Effector memory CD4-positive, alpha-beta T cell (primary cell): ENCODE measurements around the gene CDK16.

Experiments
- DNase-seq, 3 donors: peaks; one replicate each; pipeline ENCODE4 v3.0.0-alpha.2; 2020
- H3K27ac ChIP-seq: 2 replicates; pipeline ENCODE4 v1.7.0; 2013; ENCODE audit warnings: mild to moderate bottlenecking, low read length, moderate library complexity; ENCODE audit not compliant: insufficient read depth, poor library complexity, severe bottlenecking
- H3K27me3 ChIP-seq: replicated peaks from 2 replicates; pipeline ENCODE4 v1.7.0; 2013; ENCODE audit warnings: mild to moderate bottlenecking, low read length; ENCODE audit not compliant: insufficient read depth, control insufficient read depth, poor library complexity, severe bottlenecking
- H3K36me3 ChIP-seq: 2 replicates; pipeline ENCODE4 v1.7.0; 2013; ENCODE audit warnings: mild to moderate bottlenecking, low read length, moderate library complexity; ENCODE audit not compliant: control insufficient read depth, insufficient read depth
- H3K4me1 ChIP-seq: 2 replicates; pipeline ENCODE4 v1.7.0; 2013; ENCODE audit warnings: low read length, mild to moderate bottlenecking; ENCODE audit not compliant: control insufficient read depth, insufficient read depth, poor library complexity, severe bottlenecking
- H3K4me3 ChIP-seq: 2 replicates; pipeline ENCODE4 v1.7.0; 2013; ENCODE audit warnings: low read length, low read depth, mild to moderate bottlenecking; ENCODE audit not compliant: insufficient read depth, poor library complexity, severe bottlenecking
- H3K9me3 ChIP-seq: 2 replicates; pipeline ENCODE4 v1.7.0; 2013; ENCODE audit warnings: mild to moderate bottlenecking, low read length, moderate library complexity; ENCODE audit not compliant: control insufficient read depth

CDK16 gene

DNA sequence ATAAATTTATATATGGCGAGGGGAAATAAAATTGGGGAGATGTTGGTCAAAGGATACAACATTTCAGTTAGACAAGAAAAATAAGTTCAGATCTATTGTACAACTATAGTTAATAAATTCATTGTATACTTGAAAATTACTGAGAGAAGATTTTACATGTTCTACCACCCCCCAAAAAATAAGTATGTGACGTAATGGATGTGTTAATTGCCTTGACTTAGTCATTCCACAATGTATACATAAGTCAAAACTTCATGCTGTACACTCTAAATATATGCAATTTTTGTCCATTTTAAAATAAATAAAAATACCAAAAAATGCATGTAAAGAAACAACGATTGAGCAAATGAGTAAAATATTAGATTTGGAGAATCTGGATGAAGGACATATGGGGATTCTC lies 16.1 kb downstream of the CDK16 start:
- peak overlapping the region; percentile 94 for H3K27ac ChIP-seq
- H3K27me3 ChIP-seq = no peaks in the 10 kb centered on the region
- H3K4me1 ChIP-seq = no peaks in the 10 kb centered on the region
- peaks cover 1% of the 10 kb centered on the region for H3K36me3 ChIP-seq
- H3K4me3 ChIP-seq = no peak overlapping the region
- no peaks in the 10 kb centered on the region for H3K9me3 ChIP-seq
- DNase-seq = no peak

DNA sequence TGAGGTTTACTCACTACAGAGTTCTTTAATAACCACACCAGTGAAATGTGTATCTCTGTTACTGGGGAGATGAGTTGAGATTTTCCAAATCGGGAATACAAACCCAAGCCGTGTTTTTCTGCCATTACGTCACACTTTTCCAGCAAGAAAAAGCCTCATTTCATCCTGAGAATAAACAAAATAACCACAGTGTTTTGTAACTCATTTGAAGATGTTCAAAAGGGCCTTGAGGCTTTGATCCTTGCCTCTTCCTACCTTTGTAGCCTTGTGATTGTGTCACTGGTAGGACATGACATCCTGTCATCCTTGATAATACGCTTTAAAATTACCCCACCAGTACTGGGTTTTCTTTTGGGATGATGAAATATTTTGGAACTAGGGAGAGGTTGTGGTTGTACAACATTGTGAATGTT lies 17.2 kb downstream of the CDK16 start:
- Histone ChIP-seq H3K36me3 (peaks cover 12% of the 10 kb centered on the region), H3K9me3 (no peaks in the 10 kb centered on the region), H3K27me3 (no peaks in the 10 kb centered on the region), H3K4me1 (no peaks in the 10 kb centered on the region), H3K27ac (no peak overlapping the region), H3K4me3 (no peak overlapping the region)
- DNase-seq = no peak

DNA sequence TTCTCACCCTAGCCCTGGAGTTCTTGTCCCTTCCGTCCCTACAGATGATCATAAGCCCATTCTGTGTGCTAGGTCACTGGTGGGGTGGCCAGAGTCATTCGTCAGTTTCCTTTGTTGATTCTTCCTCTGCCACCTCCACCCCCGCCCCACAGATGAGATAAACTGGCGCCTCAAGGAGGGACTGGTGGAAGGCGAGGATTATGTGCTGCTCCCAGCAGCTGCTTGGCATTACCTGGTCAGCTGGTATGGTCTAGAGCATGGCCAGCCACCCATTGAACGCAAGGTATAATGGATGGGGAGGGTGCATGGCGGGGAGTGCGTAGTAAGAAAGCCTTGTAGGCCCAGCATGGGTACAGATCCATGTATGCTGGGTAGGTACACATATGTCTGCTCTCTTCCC lies 20.7 kb downstream of the CDK16 start:
- H3K27me3 ChIP-seq = no peaks in the 10 kb centered on the region
- no peak overlapping the region for H3K4me3 ChIP-seq
- no peaks in the 10 kb centered on the region for H3K4me1 ChIP-seq
- peaks cover 26% of the 10 kb centered on the region for H3K36me3 ChIP-seq
- H3K27ac ChIP-seq = no peak overlapping the region
- no peak for DNase-seq
- H3K9me3 ChIP-seq = no peaks in the 10 kb centered on the region

DNA sequence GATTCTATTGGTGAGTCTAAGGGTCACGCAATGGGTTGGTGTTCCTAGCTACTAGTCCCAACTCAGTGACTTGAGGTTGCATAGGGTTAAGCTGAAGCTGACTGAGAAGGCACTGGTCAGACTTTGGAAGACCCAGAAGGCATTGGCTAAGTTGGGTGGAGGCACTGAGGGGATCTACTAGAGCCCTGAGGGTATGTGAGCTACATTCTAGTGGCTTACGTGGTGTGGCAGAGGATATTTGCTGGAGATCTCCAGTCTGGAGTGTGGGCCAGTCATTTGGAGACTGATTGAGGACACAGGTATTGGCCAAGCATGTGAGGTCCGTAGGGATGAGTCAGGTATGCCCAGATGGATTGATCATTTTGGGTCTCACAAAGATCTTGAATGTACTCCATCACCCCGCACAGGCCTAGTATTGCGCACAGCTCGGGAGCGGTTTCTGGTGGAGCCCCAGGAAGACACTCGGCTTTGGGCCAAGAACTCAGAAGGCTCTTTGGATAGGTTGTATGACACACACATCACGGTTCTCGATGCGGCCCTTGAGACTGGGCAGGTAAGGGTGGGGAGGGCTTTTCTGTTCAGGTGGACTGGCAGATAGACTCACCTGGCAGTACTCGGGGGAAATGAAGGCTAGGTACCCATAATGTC lies 21.5 kb downstream of the CDK16 start:
- Histone ChIP-seq H3K27me3 (no peaks in the 10 kb centered on the region), H3K4me1 (no peaks in the 10 kb centered on the region), H3K9me3 (no peaks in the 10 kb centered on the region), H3K27ac (no peak overlapping the region), H3K36me3 (peaks cover 29% of the 10 kb centered on the region), H3K4me3 (no peak overlapping the region)
- no peak for DNase-seq

DNA sequence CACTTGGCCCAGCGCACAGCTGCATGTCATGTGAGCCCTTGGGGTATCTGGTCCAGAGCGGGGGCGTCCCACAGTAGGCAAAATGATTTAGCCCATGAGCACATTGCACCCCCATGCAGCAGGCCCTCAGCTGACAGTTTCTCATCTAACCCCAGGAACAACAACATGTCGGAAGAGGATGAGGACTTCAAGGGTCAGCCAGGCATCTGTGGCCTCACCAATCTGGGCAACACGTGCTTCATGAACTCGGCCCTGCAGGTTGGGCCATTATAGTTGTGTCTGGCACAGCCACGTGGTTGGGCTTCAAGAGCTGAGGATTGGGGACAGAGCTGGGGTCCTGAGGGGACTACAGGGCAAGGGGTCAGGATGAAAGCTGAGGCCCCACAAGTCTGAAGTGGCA lies 22.1 kb downstream of the CDK16 start:
- DNase-seq = no peak
- Histone ChIP-seq H3K27ac (no peak overlapping the region), H3K9me3 (no peaks in the 10 kb centered on the region), H3K4me3 (no peak overlapping the region), H3K4me1 (no peaks in the 10 kb centered on the region), H3K36me3 (peaks cover 29% of the 10 kb centered on the region), H3K27me3 (no peaks in the 10 kb centered on the region)

DNA sequence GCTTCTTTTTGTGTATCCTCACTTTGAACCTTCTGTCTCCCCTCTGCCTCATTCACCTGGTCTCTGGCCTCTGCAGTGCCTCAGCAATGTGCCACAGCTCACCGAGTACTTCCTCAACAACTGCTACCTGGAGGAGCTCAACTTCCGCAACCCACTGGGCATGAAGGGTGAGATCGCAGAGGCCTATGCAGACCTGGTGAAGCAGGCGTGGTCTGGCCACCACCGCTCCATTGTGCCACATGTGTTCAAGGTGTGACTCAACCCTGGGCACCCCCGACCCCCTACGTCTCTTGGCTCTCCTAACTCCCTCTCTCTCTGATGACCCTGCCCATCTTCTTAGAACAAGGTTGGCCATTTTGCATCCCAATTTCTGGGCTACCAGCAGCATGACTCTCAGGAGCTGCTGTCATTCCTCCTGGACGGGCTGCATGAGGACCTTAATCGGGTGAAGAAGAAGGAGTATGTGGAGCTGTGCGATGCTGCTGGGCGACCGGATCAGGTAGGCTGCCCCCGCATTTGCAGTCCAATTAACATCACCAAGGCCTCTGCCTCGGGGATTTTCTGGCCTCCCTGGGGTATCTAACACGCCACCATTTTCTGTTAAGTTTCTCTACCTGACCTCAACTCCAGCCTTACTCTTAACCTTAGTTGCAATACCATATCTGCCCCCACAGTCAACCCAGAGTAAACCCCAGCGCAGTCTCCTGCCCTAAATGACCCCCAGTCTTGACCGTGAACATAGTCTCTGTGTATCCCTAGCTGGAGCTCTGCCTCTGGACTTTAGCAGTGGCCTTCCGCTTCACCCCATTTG lies 22.9 kb downstream of the CDK16 start:
- DNase-seq = no peak
- no peak overlapping the region for H3K4me3 ChIP-seq
- H3K9me3 ChIP-seq = no peaks in the 10 kb centered on the region
- H3K27me3 ChIP-seq = no peaks in the 10 kb centered on the region
- H3K4me1 ChIP-seq = no peaks in the 10 kb centered on the region
- H3K36me3 ChIP-seq = peaks cover 29% of the 10 kb centered on the region
- no peak overlapping the region for H3K27ac ChIP-seq

DNA sequence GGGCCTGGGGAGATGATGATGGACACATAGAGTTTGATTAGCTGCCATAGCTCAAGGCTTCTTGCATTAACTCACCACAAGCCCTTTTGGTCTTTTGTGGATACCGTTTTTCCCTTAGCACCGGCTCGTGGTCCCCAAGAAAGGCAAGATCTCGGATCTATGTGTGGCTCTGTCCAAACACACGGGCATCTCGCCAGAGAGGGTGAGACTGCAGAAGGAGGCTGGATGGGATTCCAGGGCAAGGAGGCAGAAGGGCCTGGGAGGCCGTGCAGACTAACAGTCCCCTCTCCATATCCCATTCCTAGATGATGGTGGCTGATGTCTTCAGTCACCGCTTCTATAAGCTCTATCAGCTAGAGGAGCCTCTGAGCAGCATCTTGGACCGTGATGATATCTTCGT lies 23.8 kb downstream of the CDK16 start:
- no peak overlapping the region for H3K4me3 ChIP-seq
- H3K9me3 ChIP-seq = no peaks in the 10 kb centered on the region
- no peak overlapping the region for H3K27ac ChIP-seq
- H3K27me3 ChIP-seq = no peaks in the 10 kb centered on the region
- H3K4me1 ChIP-seq = no peaks in the 10 kb centered on the region
- no peak for DNase-seq
- H3K36me3 ChIP-seq = peaks cover 29% of the 10 kb centered on the region

DNA sequence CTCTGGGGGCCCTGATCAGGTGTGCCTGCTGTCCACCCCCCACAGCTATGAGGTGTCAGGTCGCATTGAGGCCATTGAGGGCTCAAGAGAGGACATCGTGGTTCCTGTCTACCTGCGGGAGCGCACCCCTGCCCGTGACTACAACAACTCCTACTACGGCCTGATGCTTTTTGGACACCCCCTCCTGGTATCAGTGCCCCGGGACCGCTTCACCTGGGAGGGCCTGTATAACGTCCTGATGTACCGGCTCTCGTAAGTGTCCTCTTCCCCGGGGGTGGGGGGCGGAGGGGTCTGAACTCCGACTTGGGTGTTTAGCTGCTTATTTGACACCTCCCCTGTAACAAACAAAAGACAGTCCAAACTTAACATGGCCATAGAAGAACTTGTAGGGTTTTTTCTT lies 24.9 kb downstream of the CDK16 start:
- H3K27me3 ChIP-seq = no peaks in the 10 kb centered on the region
- no peak overlapping the region for H3K4me3 ChIP-seq
- H3K9me3 ChIP-seq = no peaks in the 10 kb centered on the region
- DNase-seq = no peak
- peaks cover 29% of the 10 kb centered on the region for H3K36me3 ChIP-seq
- no peak overlapping the region for H3K27ac ChIP-seq
- no peaks in the 10 kb centered on the region for H3K4me1 ChIP-seq

DNA sequence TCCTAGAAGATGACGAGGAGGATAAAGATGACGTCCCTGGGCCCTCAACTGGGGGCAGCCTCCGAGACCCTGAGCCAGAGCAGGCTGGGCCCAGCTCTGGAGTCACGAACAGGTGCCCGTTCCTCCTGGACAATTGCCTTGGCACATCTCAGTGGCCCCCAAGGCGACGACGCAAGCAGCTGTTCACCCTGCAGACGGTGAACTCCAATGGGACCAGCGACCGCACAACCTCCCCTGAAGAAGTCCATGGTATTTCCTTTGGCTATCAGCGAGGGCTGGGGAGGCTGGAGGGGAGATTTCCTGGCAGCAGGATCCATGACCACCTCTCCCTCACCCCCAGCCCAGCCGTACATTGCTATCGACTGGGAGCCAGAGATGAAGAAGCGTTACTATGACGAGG lies 26.2 kb downstream of the CDK16 start:
- no peak overlapping the region for H3K27ac ChIP-seq
- no peaks in the 10 kb centered on the region for H3K27me3 ChIP-seq
- no peak overlapping the region for H3K4me3 ChIP-seq
- no peaks in the 10 kb centered on the region for H3K4me1 ChIP-seq
- H3K36me3 ChIP-seq = peaks cover 27% of the 10 kb centered on the region
- no peaks in the 10 kb centered on the region for H3K9me3 ChIP-seq
- DNase-seq = no peak

DNA sequence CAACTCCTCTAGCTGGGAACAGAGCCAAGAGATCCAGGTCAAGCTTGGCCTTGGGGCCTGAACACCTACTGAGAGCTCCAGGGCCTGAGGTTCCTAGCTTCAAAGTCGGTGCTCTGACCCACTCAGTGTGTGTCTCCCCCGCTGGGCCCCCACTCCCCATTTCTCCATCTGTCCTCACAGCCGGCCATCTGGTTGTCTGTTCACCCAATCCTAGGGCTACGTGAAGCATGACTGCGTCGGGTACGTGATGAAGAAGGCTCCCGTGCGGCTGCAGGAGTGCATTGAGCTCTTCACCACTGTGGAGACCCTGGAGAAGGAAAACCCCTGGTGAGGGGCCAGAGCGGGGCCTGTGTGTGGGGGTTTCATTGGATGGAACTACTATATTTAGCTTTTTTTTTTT lies 26.7 kb downstream of the CDK16 start:
- no peaks in the 10 kb centered on the region for H3K27me3 ChIP-seq
- DNase-seq = no peak

More for the DNA sequence above, 26.7 kb downstream of the CDK16 start:
- Histone ChIP-seq H3K36me3 (peaks cover 23% of the 10 kb centered on the region), H3K9me3 (no peaks in the 10 kb centered on the region), H3K27ac (no peak overlapping the region), H3K4me3 (no peak overlapping the region), H3K4me1 (no peaks in the 10 kb centered on the region)
